ENCODE results near the gene ABHD2. TPM values are rescaled to one million over a fixed set of nuclear protein-coding genes. Genes with fewer than 3 reads are reported as not detected.
"Not testable (repeated sequence)": the region's sequence is repeated elsewhere in the genome, so short reads cannot be mapped to it uniquely, and the experiment has no call there.

ABHD2 gene
- polyA plus RNA-seq, 4 donors, result 30.1 to 34.9 (median 31.2) TPM

DNA sequence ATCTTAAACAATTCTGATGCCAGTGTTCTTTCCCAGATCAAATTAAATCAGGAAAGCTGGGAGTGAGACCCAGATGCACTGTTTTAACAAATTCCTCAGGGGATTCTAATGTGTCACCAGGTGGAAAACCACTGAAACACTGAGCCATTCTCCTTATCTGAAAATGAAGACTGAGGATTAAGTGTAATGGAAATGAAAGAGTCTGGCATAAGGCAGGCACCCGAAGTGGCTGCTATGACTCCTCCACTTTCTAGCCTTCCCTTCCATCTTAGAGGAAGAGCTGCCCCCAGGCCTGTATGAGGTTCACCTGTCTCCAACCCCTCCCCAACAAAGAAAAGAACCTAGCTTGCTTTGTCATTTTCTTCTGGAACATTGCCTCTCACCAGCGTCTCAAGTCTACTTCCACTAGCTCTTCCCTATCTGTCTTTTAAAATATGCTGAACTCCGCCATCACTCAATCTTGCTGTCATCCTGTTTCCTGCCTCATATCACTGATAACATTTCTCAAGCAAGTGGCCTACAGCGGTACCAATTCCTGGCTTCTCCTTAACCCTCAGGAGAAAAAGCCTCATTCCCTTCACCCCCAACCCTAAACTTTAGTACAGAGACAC is 13.7 kb upstream of the ABHD2 start:
- no peak for DNase-seq (ENCODE audit: low read depth in 4 of 4, low spot score in 2 of 4)

DNA sequence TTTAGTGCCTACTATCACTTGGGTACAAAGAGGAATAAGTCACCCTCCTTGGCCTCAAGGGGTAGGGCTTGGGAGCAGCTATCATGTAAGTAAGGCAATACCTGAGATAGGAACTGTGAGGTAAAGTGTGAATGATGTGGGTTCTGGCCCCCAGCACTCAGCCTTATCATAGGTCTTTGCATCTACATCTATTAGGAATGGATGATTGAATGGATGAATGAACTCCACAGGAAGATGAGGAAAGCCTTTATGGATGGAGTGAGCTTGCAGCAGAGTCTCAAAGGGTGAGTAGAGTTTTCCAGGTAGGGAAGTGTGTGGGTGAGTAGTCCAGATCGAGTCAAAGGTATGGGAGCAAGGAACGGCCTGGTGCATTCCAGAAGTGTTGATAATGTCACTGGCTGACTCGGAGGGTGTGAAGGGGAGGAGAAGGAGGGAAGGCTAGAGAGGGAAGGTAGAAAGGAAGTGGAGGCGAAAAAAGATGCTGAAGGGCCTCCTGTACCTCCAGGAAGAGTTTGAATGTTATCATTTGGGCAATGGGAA is 13.1 kb upstream of the ABHD2 start:
- DNase-seq (ENCODE audit: low read depth in 4 of 4, low spot score in 2 of 4), result no peak

DNA sequence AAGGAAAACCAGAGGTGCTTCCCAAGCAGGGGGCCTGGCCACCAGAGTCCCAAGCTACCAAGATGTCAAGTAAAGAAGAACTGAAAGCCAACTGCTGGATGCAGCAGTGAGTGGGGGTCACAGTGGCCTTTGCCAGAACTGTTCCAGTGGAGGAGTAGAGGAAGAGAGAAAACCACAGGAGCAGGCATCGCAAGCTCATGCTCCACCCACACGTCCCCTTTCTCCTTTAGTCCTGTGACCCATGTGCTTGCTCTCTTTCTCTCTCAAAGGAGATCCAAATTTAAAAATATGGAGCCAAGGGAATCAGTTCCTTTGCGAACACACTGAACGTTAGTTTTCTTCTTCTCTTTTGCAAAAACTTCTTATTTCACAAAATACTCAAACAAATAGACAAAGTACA is 12.4 kb upstream of the ABHD2 start:
- DNase-seq (ENCODE audit: low read depth in 4 of 4, low spot score in 2 of 4), result no peak

DNA sequence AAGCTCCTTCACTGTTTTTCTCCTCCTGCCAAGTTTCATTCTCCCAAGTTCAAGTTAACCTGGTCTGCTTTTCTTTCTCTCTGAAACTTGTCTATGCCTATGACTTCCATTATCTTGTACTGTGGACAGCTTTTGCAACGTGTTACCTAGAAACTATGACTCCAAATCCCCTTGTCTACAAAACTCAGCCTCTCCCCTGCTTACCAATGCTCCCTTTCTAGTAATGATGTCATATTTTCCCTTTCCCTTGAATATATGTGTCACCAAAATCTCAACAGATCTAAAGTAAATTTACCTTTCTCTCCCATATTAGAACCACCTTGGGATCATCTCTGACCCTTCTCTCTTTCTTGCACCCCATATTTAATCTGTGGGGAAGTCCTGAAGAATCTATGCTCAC is 10.5 kb upstream of the ABHD2 start:
- no peak for DNase-seq (ENCODE audit: low read depth in 4 of 4, low spot score in 2 of 4)

DNA sequence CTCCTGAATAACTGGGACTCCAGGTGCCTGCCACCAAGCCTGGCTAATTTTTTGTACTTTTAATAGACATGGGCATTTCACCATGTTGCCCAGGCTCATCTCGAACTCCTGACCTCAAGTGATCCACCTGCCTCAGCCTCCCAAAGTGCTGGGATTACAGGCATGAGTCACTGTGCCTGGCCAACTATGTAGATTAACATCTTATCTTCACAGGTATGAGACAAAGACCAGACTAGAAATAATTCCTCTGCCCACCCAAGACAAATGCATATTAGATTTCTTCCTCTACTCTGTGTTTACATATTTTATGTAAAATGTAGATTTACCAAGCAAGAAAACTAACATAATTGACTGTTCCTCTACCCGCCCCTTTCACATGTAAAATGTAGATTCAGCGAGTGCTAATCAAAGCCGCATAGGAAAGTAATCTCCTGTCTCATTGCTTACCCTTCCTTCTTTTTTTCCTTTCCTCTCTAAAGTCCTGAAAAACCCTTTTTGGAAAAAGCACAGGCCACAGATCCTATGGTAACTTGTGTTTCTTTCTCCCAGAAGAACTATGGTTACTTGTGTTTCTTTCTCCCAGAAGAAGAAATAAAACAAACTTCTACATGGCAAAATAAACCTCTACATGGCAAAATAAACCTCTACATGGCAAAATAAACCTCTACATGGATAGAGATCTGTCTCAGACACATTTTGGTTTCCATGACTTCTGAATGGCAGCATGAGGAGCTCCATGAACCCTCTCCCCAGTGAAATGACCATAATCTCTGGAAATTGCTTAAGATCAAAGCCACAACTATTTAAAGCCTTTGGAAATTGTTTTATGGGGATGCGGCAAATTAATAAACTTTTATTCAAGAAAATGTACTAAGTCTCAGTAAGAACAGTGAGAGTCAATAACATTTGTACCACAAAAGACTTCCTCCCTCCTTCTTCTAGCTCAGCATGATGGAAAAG is 9.1 kb upstream of the ABHD2 start:
- DNase-seq (ENCODE audit: low read depth in 4 of 4, low spot score in 2 of 4), result no peak

DNA sequence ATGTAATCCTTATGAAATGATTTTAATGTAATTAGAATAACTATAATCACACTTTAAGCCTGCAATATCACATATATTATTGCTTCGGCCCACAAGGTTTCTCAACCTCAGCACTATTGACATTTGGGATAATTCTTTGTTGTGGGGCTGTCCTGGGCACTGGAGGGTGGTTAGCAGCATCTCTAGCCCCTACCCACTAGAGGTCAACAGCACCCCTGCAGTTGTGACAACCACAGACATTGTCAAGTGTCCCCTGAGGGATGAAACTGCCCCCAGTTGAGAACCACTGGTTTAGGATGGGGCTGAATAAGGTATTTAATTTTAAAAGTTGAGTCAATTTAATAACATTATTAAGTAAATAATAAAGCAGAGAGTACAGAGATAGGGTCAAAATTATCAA is 6.4 kb upstream of the ABHD2 start:
- DNase-seq (ENCODE audit: low read depth in 4 of 4, low spot score in 2 of 4), result no peak

DNA sequence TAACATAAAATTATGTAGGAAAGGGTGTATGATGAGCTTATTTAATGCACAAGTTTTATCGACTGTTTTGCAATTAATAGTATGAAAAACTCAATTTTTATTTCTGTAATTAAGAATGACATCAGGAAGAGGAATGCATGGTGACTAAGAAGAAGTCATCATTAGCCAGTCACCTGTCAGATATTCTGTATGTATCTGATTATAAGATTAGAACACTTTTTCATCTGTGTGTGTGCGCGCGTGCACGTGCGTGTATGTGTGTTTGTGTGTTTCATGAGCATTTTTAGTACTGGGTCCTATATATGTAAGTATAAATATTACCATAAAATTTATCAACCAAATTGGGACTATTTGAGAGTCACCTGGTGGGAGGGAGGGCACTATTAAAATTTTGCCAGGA is 5.0 kb upstream of the ABHD2 start:
- no peak for DNase-seq (ENCODE audit: low read depth in 4 of 4, low spot score in 2 of 4)

- no peak for DNase-seq (ENCODE audit: low read depth in 4 of 4, low spot score in 2 of 4)
Observed at GRCh38 chr15:89085289-89085926, 2.8 kb upstream of the ABHD2 start.

DNA sequence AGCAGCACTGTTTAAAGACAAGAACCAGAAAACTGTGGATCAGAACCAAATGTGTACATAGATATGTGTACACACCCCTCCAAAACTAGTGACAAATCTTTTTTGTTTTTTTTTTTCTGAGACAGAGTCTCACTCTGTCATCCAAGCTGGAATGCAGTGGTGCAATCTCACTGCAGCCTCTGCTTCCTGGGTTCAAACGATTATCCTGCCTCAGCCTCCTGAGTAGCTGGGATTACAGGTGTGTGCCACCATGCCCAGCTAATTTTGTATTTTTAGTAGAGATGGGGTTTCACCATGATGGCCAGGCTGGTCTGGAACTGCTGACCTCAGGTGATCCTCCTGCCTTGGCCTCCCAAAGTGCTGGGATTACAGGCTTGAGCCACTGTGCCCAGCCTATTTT is 2.3 kb upstream of the ABHD2 start:
- not testable (repeated sequence) for DNase-seq (ENCODE audit: low read depth in 4 of 4, low spot score in 2 of 4)

DNA sequence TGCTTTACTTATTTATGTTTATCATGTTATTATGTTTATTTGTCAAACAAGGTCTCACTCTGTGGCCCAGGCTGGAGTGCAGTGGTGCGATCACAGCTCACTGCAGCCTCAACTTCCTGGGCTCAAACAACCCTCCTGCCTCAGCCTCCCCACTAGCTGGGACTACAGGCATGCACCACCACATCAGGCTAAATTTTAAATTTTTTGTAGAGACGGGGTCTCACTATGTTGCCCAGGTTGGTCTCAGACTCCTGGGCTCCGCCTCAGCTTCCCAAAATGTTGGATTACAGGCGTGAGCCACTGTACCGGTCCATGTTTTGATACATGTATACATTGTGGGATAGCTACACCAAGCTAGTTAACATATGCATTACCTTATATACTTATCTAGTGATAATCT is 1.9 kb upstream of the ABHD2 start:
- not testable (repeated sequence) for DNase-seq (ENCODE audit: low read depth in 4 of 4, low spot score in 2 of 4)

DNA sequence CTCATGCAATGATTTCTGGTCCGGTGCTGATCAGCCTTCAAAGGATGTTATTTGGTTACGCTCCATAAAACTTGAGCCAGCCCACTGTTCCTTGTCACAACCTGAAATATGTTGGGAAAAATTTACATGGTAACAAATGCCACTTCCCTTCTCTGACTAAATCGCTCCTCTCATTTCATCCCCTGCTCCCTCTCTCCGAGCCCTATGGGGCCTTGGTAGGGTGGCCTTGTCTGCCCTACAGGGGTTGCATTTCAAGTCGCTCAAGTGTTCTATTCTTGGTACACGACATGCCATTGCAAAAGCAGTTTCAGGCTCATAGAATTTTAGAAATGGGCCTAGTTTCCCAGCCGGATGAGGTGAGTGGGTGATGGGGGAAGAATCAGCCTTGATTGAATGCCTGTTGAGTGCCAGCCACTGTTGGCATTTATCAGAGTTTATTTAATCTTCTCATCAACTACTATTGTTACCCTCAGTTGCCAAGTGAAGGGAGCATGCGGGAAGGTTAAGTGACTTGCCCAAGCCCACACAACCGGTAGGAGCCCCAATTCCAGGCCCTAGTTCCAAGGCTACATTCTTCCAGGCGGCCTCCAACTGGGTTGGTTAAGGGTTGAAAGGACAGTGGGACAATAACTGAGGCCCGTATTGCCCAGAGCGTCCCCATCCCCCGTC is 961 bp upstream of the ABHD2 start:
- no peak for DNase-seq (ENCODE audit: low read depth in 4 of 4, low spot score in 2 of 4)

DNA sequence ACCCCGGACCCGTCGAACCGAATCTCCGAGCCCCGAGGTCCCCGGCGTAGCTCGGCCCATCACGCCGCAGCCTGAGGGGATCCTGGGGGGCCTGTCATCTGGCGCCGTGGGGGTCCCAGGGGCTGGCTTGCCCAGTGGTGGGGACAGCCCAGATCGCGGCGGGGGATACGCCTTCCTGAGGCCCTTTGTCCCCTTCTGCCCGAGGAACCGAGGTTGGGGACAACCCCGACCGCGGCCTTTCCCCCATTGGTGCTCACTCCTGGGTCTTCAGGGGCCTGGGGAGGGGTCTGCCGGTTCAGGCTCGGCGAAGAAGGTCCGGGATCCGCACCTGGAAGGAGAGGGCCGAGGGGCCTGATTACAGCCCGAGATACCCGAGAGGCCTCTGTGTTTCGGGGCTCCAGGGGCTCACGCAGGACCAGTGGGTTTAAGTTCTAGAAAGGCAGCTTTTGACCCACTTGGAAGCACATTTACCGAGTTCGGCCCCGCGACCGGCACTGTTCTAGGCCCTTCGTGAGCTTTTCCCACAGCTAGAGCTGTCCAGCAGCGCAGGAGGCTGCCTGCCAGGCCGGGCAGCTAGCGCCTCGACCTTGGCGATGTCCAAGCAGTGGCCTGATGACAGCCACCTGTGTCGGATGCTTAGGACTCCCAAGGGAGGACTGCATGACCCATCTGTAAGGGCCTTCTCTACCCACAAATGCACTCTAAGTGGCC is 504 bp downstream of the ABHD2 start:
- no peak for DNase-seq (ENCODE audit: low read depth in 4 of 4, low spot score in 2 of 4)

GRCh38 chr15:89089316-89090230 is 1.3 kb downstream of the ABHD2 start:
- DNase-seq (ENCODE audit: low read depth in 4 of 4, low spot score in 2 of 4), result no peak

GRCh38 chr15:89090791-89091626 is 2.8 kb downstream of the ABHD2 start:
- no peak for DNase-seq (ENCODE audit: low read depth in 4 of 4, low spot score in 2 of 4)

GRCh38 chr15:89091627-89092220 is 3.5 kb downstream of the ABHD2 start:
- DNase-seq (ENCODE audit: low read depth in 4 of 4, low spot score in 2 of 4), result no peak

DNA sequence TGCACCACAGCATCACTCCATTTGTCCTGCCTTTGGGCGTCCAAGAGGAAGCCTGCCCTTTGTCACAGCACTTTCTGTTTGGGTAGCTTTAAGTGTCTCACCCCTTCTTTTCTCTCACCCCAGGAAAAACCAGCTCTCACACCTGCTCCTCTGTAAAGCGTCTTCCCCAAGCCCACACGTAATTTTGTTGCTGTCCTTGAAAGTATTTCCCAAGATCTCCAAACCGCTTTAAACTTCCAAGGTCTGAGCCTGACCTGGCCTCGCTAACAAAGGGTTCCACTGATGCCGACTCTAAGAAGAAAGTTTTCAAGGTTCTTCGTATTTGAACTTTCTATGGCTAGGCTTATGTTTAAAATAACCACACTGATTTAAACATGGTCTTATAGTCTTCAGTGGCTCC is 5.3 kb downstream of the ABHD2 start:
- no peak for DNase-seq (ENCODE audit: low read depth in 4 of 4, low spot score in 2 of 4)

DNA sequence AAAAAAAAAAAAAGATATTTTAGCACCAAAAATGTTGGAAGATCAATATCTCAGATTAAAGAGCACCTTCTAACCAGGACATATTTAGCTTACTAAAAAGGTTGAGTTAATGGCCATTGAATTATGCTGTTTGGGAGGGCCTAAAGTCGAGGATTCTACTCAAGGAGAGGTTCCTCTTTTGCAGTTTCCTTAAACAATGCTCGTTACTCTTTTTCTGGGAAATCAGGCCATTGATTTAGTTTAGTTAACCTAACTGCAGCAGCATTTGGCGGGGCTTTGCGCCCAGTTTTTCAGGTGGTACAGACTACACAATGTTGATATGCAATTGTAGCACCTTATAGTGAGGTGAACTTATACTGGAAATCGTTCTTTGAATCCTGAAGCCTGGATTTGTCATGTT is 6.8 kb downstream of the ABHD2 start:
- DNase-seq (ENCODE audit: low read depth in 4 of 4, low spot score in 2 of 4), result no peak

- no peak for DNase-seq (ENCODE audit: low read depth in 4 of 4, low spot score in 2 of 4)
Observed at GRCh38 chr15:89095556-89095955, 7.3 kb downstream of the ABHD2 start.
